Measurements from ENCODE around the gene ARID5A.

Gene ARID5A

DNA sequence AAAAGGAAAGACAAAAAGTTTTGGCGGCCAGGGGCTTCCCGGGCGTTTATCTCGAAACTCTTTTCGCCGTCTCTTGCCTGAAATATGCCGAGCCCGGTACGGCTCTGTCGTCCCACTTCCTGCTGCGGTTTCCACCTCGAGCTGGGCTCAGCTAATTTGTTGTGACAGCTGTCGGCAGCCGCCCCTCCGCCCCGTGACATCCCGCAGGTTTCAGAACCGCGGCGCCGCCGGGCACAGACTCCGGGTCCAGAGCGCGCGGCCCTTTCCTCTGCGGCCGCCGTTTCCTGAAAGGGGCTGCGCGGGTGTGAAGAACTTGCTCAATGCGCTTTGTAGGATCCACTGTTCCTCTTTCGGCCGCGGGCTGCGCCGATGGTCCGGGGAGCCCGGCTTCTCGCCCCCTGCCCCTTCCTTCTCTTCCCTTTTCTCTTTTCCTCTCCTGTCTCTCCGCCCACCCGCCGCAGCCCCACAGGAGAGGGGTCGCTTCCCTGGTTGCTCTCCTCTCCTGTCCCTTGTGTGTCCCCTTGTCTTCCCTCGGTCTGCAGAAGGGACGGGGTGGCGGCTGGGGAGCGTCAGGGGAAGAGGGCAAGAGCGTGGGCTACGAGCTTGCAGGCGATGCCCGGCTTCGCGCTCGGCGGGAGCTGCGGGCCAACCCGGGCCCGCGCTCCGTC is 648 bp downstream of the ARID5A start:
- H3K9ac ChIP-seq (ENCODE audit: low read length), result peak overlapping the region; percentile 42

DNA sequence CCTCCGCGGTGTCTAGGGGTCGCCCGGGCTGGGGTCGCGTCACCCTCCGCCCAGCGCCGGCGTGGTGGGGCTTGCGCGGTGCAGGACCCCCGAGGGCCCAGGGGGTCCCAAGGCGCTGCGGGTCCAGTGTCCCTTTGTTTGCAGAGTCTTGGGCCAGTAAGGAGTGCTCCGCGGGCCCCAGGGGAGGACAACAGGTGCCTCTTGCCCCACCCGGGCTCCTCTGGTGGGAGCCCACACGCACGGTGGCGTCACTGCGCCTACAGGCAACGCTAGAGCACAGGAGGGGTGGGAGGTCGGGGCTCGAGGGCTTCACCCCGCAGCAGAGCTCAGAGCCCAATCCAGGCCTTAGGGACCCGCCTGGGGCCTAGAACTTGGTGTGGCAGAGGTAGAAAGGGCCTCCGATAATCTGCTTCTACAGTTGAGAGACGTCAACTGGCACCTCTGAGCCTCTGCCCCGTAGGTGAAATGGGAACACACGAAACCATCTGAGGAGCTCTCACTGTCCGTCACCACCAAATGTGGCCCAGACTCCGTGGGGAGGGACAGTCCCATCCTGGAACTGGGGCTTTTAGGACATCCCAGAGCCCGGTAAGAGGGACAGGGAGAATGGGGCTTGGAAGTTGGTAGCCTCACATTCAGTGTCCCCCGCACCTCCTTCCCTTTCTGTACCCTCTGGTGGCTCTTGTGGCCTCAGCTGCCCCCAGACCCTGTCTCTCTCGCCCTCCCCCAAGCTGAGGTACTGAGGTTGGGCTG is 1.4 kb downstream of the ARID5A start:
- Histone ChIP-seq H3K4me1 (ENCODE audit: control insufficient read depth, insufficient read depth, low read length) (peaks cover 36% of the 10 kb centered on the region), H3K9ac (ENCODE audit: low read length) (peak overlapping the region; percentile 42), H3K4me3 (ENCODE audit: low read depth, low read length) (peak overlapping the region; percentile 74), H3K9me3 (ENCODE audit: control insufficient read depth, insufficient read depth, low read depth, low read length) (no peaks in the 10 kb centered on the region), H3K27ac (ENCODE audit: low read depth, low read length) (no peak overlapping the region), H3K27me3 (ENCODE audit: control insufficient read depth, insufficient read depth, low read length) (peaks cover 26% of the 10 kb centered on the region), H3K36me3 (ENCODE audit: control insufficient read depth, insufficient read depth, low read length) (no peaks in the 10 kb centered on the region)

More for the DNA sequence above, 648 bp downstream of the ARID5A start:
- peaks cover 26% of the 10 kb centered on the region for H3K27me3 ChIP-seq (ENCODE audit: control insufficient read depth, insufficient read depth, low read length)
- H3K36me3 ChIP-seq (ENCODE audit: control insufficient read depth, insufficient read depth, low read length), result no peaks in the 10 kb centered on the region
- H3K27ac ChIP-seq (ENCODE audit: low read depth, low read length), result no peak overlapping the region
- H3K4me3 ChIP-seq (ENCODE audit: low read depth, low read length), result peak overlapping the region; percentile 74
- H3K4me1 ChIP-seq (ENCODE audit: control insufficient read depth, insufficient read depth, low read length), result peaks cover 40% of the 10 kb centered on the region
- no peaks in the 10 kb centered on the region for H3K9me3 ChIP-seq (ENCODE audit: control insufficient read depth, insufficient read depth, low read depth, low read length)

DNA sequence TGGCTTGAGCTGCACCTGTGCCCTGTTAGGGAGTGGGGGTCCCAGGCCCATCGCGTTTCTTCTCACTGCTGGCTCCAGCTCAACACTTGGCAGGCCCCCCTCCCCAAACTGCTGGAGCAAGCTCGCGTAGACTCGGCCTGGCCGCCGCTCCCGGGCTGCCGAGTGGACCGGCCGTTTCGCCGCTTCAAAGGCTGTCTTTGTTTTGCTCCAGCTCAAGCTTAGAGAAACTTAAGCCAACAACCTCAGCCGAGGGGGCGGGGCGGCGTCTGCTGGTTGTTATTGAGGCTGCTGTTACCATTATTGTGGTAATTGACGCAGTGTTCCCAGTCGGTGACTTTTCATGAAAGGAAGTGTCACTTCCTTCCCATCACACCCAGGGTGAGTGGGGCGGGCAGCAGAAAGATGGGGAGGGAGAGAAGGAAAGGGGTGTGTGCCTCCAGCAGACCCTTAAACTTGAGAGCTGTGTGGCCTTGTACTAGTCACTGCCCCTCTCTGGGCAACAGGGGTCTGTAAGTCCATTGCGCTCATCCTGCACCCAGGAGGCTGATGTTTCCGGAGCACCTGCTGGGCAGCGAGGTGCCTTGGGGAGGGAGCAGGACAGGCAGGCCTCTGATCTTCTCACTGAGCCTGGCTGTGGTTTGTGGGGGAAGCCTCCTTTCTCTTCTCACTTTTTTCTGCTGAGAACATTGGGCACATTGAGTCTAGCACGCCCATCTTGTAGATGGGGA is 2.1 kb downstream of the ARID5A start:
- peaks cover 29% of the 10 kb centered on the region for H3K4me1 ChIP-seq (ENCODE audit: control insufficient read depth, insufficient read depth, low read length)
- H3K27ac ChIP-seq (ENCODE audit: low read depth, low read length), result no peak overlapping the region
- no peaks in the 10 kb centered on the region for H3K9me3 ChIP-seq (ENCODE audit: control insufficient read depth, insufficient read depth, low read depth, low read length)
- peaks cover 26% of the 10 kb centered on the region for H3K27me3 ChIP-seq (ENCODE audit: control insufficient read depth, insufficient read depth, low read length)
- H3K4me3 ChIP-seq (ENCODE audit: low read depth, low read length), result peak overlapping the region; percentile 74
- peak overlapping the region; percentile 42 for H3K9ac ChIP-seq (ENCODE audit: low read length)
- H3K36me3 ChIP-seq (ENCODE audit: control insufficient read depth, insufficient read depth, low read length), result no peaks in the 10 kb centered on the region

DNA sequence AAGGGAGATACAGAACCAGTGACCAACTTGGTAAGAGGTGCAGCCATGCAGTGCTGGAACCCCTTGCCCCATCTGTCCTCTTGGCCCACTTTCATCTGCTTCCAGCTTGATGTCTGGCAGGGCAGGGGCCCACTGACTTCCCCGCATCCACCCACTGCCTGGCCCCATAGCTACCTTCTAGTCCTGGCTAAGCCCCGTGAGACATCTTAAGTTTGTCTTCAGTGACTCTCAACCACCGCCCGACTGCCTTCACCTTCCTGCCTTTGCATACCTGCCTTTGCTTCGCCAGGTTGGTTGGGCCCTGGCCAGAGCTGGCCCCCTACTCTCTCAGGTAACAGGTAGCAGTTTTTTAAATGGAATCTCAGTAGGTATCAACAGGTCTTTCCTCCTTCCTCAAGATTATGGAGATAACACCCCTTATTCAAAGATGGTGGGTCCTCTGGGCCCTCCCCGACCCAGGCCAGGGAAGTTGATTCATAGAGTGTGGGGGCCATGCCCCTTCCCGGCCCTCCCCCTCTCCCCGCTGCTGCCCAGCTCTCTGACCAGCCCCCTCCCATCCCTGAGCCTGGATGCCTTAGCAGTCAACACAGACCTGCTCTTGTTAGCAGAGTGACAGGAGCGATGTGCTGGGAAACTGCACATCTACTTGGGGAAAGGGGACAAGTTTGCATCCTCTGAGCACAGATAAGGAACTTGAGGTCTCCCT is 2.8 kb downstream of the ARID5A start:
- Histone ChIP-seq H3K27me3 (ENCODE audit: control insufficient read depth, insufficient read depth, low read length) (peaks cover 26% of the 10 kb centered on the region), H3K4me1 (ENCODE audit: control insufficient read depth, insufficient read depth, low read length) (peaks cover 29% of the 10 kb centered on the region), H3K4me3 (ENCODE audit: low read depth, low read length) (peak overlapping the region; percentile 74), H3K9ac (ENCODE audit: low read length) (no peak overlapping the region), H3K36me3 (ENCODE audit: control insufficient read depth, insufficient read depth, low read length) (no peaks in the 10 kb centered on the region), H3K9me3 (ENCODE audit: control insufficient read depth, insufficient read depth, low read depth, low read length) (no peaks in the 10 kb centered on the region), H3K27ac (ENCODE audit: low read depth, low read length) (no peak overlapping the region)

DNA sequence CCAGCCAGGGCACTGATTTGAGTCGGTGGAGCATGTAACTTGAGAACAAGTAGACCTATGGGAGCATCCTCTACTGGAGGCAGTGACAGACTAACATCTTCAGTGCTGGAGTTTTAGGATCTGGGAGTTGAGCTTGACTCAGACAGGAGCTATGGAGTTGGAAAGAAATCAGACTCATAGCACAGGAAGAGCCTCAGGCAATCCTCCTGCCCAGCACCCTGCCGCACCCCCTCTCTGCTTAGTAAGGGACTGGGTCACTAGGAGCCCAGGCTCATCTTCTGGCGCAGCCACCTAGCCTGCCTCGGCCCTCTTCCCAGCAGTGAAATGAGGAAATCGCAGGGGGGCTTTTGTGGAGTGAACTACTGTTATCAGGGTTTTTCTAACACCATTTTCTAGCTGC is 3.6 kb downstream of the ARID5A start:
- no peak overlapping the region for H3K4me3 ChIP-seq (ENCODE audit: low read depth, low read length)
- H3K9ac ChIP-seq (ENCODE audit: low read length), result no peak overlapping the region
- peaks cover 26% of the 10 kb centered on the region for H3K27me3 ChIP-seq (ENCODE audit: control insufficient read depth, insufficient read depth, low read length)
- no peak overlapping the region for H3K27ac ChIP-seq (ENCODE audit: low read depth, low read length)
- H3K4me1 ChIP-seq (ENCODE audit: control insufficient read depth, insufficient read depth, low read length), result peaks cover 29% of the 10 kb centered on the region
- no peaks in the 10 kb centered on the region for H3K9me3 ChIP-seq (ENCODE audit: control insufficient read depth, insufficient read depth, low read depth, low read length)
- H3K36me3 ChIP-seq (ENCODE audit: control insufficient read depth, insufficient read depth, low read length), result no peaks in the 10 kb centered on the region

DNA sequence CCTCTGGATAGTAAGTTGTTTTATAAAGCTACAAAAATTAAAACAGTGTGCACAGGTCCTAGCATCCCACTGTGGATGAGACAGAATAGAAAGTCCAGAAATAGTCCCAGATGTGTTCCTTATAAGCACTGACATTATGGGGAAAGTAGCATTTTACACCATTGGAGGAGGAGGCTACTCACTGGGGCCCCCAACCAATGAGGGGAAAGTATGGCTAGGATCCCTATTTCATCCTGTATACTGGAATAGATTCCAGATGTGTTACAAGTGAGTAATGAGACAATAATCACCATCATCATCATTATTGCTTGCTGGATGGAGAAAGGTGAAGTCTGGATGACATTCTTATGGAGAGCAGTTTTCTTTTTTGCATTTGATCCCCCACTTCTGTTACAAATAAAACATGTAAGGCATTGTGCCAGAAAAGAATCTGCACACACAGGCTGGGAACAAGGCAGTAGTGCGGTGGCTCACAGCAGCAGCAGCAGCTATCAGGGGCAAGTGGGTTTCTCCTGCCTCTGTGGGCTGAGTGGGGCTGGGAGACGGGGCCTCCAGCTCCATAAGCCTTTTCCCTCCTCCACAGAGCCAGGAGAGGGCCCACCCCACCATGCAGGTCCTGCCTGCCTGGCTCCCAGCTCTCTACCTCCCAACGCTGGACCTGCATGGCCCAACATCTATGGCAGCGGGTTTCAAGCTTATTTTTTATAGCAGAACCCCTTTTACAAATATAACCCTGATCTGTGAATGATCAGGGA is 5.0 kb downstream of the ARID5A start:
- Histone ChIP-seq H3K27ac (ENCODE audit: low read depth, low read length) (no peak overlapping the region), H3K9ac (ENCODE audit: low read length) (no peak overlapping the region), H3K4me3 (ENCODE audit: low read depth, low read length) (no peak overlapping the region), H3K36me3 (ENCODE audit: control insufficient read depth, insufficient read depth, low read length) (no peaks in the 10 kb centered on the region), H3K9me3 (ENCODE audit: control insufficient read depth, insufficient read depth, low read depth, low read length) (0 out of 2 replicates have a peak, but pooled peaks cover 3% of the 10 kb centered on the region), H3K27me3 (ENCODE audit: control insufficient read depth, insufficient read depth, low read length) (peaks cover 26% of the 10 kb centered on the region), H3K4me1 (ENCODE audit: control insufficient read depth, insufficient read depth, low read length) (peaks cover 21% of the 10 kb centered on the region)

DNA sequence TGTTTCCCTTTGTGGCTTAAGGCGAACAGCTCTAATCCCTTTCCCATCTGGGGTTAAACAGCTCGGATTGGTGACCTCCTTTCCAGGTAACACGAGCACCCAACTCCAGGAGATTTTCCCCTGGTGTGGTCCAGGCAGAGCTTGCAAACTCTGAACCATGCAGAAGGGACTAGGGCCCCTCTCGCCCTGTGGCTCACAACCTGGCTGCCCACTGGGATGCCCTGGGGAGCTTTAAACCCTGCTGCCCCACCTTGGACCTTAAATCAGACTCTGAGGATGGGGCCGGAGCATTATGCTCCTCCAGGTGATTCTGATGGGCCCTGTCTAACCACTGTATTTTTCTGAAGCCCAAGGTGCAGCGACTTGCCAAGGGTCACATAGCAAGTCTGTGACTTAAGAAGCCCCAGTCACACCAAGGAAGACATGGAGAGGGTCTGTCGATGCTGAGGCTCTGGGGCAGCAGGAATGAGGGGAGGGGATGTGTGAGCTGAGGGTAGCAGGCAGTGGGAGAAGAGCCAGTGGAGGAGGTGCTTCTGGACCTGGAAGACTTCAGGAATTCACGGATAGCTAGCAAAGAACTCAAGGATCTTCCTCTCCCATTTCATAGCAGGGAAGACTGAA is 5.9 kb downstream of the ARID5A start:
- Histone ChIP-seq H3K27me3 (ENCODE audit: control insufficient read depth, insufficient read depth, low read length) (peaks cover 19% of the 10 kb centered on the region), H3K9ac (ENCODE audit: low read length) (no peak overlapping the region), H3K4me3 (ENCODE audit: low read depth, low read length) (no peak overlapping the region), H3K36me3 (ENCODE audit: control insufficient read depth, insufficient read depth, low read length) (no peaks in the 10 kb centered on the region), H3K4me1 (ENCODE audit: control insufficient read depth, insufficient read depth, low read length) (peaks cover 24% of the 10 kb centered on the region), H3K27ac (ENCODE audit: low read depth, low read length) (no peak overlapping the region), H3K9me3 (ENCODE audit: control insufficient read depth, insufficient read depth, low read depth, low read length) (0 out of 2 replicates have a peak, but pooled peaks cover 3% of the 10 kb centered on the region)

DNA sequence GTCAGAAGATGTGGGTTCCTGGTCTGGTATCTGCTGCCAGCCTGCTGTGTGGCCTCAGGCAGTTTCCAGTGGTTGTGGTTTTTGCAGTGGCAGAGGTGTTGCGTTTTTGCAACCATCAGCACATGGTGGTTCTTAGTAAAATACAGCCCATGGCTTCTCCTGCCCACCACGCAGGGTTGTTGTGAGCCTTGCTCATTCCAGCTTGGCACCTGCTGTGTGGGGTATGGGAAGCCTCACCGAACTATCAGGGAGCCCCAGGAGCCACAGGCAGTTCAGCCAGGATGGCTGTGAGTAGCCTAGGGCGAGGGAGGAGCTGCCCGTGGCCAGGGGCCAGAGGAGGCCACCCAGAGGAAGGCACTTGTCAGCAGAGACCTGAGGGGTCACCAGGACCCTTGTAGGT is 9.8 kb downstream of the ARID5A start:
- Histone ChIP-seq H3K9ac (ENCODE audit: low read length) (no peak overlapping the region), H3K27me3 (ENCODE audit: control insufficient read depth, insufficient read depth, low read length) (no peaks in the 10 kb centered on the region), H3K27ac (ENCODE audit: low read depth, low read length) (no peak overlapping the region), H3K4me1 (ENCODE audit: control insufficient read depth, insufficient read depth, low read length) (peaks cover 7% of the 10 kb centered on the region), H3K36me3 (ENCODE audit: control insufficient read depth, insufficient read depth, low read length) (no peaks in the 10 kb centered on the region), H3K9me3 (ENCODE audit: control insufficient read depth, insufficient read depth, low read depth, low read length) (0 out of 2 replicates have a peak, but pooled peaks cover 3% of the 10 kb centered on the region), H3K4me3 (ENCODE audit: low read depth, low read length) (no peak overlapping the region)

DNA sequence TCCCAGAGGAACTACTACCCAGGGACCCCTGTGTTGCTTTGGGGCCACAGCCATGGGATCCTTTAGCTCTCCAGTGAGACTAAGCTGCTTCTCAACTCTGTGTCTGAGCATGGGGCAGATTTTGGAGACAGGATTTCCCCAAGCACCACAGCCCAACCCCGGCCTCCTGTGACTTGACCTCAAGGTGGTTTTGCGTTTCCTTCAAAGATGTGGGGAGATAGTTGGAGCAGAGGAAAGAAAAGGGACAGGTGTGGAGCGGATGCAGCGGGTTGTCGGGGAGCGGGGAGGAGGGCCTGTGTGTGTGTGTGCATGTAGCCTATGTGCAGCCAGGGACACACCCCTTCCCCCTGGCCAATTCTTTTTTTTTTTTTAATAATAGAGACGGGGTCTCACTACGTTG is 10.2 kb downstream of the ARID5A start:
- Histone ChIP-seq H3K27ac (ENCODE audit: low read depth, low read length) (no peak overlapping the region), H3K36me3 (ENCODE audit: control insufficient read depth, insufficient read depth, low read length) (no peaks in the 10 kb centered on the region), H3K4me1 (ENCODE audit: control insufficient read depth, insufficient read depth, low read length) (peaks cover 7% of the 10 kb centered on the region), H3K4me3 (ENCODE audit: low read depth, low read length) (peak overlapping the region; percentile 12; the same call in 1 of the 2 replicates), H3K9me3 (ENCODE audit: control insufficient read depth, insufficient read depth, low read depth, low read length) (0 out of 2 replicates have a peak, but pooled peaks cover 3% of the 10 kb centered on the region), H3K27me3 (ENCODE audit: control insufficient read depth, insufficient read depth, low read length) (no peaks in the 10 kb centered on the region), H3K9ac (ENCODE audit: low read length) (no peak overlapping the region)

DNA sequence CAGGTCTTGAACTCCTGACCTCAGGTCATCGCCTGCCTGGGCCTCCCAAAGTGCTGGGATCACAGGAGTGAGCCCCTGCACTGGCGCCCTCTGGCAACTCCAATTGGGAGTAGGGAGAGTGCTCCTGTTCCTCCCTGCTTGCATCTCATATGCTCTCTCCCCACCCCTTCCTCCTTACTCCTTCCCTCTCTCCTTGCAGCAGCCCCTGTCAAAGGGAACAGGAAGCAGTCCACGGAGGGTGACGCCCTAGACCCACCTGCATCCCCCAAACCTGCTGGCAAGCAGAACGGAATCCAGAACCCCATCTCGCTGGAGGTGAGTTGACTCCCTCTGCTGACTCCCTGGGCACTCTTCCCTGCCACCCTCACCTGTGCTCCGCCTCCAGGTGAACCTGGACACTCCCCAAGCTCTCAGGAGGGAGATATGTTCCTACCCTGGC is 10.7 kb downstream of the ARID5A start:
- no peak overlapping the region for H3K9ac ChIP-seq (ENCODE audit: low read length)
- H3K36me3 ChIP-seq (ENCODE audit: control insufficient read depth, insufficient read depth, low read length), result no peaks in the 10 kb centered on the region
- H3K9me3 ChIP-seq (ENCODE audit: control insufficient read depth, insufficient read depth, low read depth, low read length), result 0 out of 2 replicates have a peak, but pooled peaks cover 3% of the 10 kb centered on the region
- peak overlapping the region; percentile 12 for H3K4me3 ChIP-seq (ENCODE audit: low read depth, low read length)
- H3K4me1 ChIP-seq (ENCODE audit: control insufficient read depth, insufficient read depth, low read length), result peaks cover 7% of the 10 kb centered on the region
- no peak overlapping the region for H3K27ac ChIP-seq (ENCODE audit: low read depth, low read length)
- H3K27me3 ChIP-seq (ENCODE audit: control insufficient read depth, insufficient read depth, low read length), result no peaks in the 10 kb centered on the region
